HL-60 (cell line): ENCODE results near the gene DAPK1.

Source experiments
- CTCF ChIP-seq: IDR thresholded peaks from one replicate; pipeline ENCODE4 v1.5.1; 2011; ENCODE audit warnings: low read length, control low read depth, inconsistent platforms; ENCODE audit not compliant: insufficient read depth
- POLR2AphosphoS5 ChIP-seq: IDR thresholded peaks from 2 replicates; pipeline ENCODE4 v1.6.1; 2012; ENCODE audit warnings: low read depth
- SPI1 ChIP-seq: IDR thresholded peaks from 2 replicates; pipeline ENCODE4 v1.6.1; 2012; ENCODE audit warnings: low read depth, mild to moderate bottlenecking, borderline replicate concordance
- TF ChIP-seq, protein P1 (sequence below): IDR thresholded peaks from 2 replicates; pipeline ENCODE4 v1.6.1; 2012; ENCODE audit warnings: low read depth; ENCODE audit not compliant: insufficient replicate concordance

DNA sequence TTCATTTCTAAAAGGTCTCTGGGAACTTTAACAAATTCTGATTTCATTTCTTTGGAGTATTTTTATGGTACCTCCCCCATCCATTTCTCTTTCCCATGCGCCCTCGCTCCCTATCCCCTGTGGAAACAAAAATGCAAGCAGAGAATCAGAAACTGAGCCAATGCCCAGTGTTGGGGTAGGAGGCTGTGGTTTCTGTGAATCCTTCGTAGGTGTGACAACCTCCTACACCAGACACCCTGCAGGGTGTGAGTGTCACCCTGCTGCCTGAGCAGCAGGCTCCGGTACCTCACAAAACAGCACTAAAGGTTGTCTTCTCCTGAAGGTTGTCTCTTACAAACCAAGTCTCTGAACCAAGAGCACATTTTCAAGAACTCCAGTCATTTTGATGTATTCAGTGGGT is 124.4 kb downstream of the DAPK1 start:
- TF ChIP-seq, protein P1, sequence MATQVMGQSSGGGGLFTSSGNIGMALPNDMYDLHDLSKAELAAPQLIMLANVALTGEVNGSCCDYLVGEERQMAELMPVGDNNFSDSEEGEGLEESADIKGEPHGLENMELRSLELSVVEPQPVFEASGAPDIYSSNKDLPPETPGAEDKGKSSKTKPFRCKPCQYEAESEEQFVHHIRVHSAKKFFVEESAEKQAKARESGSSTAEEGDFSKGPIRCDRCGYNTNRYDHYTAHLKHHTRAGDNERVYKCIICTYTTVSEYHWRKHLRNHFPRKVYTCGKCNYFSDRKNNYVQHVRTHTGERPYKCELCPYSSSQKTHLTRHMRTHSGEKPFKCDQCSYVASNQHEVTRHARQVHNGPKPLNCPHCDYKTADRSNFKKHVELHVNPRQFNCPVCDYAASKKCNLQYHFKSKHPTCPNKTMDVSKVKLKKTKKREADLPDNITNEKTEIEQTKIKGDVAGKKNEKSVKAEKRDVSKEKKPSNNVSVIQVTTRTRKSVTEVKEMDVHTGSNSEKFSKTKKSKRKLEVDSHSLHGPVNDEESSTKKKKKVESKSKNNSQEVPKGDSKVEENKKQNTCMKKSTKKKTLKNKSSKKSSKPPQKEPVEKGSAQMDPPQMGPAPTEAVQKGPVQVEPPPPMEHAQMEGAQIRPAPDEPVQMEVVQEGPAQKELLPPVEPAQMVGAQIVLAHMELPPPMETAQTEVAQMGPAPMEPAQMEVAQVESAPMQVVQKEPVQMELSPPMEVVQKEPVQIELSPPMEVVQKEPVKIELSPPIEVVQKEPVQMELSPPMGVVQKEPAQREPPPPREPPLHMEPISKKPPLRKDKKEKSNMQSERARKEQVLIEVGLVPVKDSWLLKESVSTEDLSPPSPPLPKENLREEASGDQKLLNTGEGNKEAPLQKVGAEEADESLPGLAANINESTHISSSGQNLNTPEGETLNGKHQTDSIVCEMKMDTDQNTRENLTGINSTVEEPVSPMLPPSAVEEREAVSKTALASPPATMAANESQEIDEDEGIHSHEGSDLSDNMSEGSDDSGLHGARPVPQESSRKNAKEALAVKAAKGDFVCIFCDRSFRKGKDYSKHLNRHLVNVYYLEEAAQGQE, result no peak
- TF ChIP-seq CTCF (no peak), POLR2AphosphoS5 (no peak), SPI1 (no peak)
